Omental fat pad (tissue), 4 donors: ENCODE data around the gene PVRIG. TPM values are rescaled to one million over a fixed set of nuclear protein-coding genes. Genes with fewer than 3 reads are reported as not detected.

ENCODE experiments used
- total RNA-seq, 4 donors: library from RNA; depleted of rRNA; stranded (reverse); fragments of >200 nt; gene quantifications; one replicate each; pipeline ENCODE4 v1.1.0, GENCODE V29; 2016

Gene PVRIG
- total RNA-seq, 4 donors from 2014 or later = 0.74 to 2.2 (median 1.1) TPM; not detected in 1

Other genes starting within 250 kb of the PVRIG start
- 100 to 1,000 TPM in 1 of 4 donors, 10 to 100 TPM in 3; 70.9 to 155 (median 92.1) TPM for gene AZGP1, start 243.9 kb upstream of the PVRIG start, total RNA-seq
- 10 to 100 TPM; 21.5 to 34.5 (median 28.0) TPM for gene ZKSCAN1, start 204.4 kb upstream of the PVRIG start, total RNA-seq
- 10 to 100 TPM; 11.4 to 14.7 (median 12.4) TPM for gene ZSCAN21, start 170.2 kb upstream of the PVRIG start, total RNA-seq
- gene ZNF3, start 138.2 kb upstream of the PVRIG start, total RNA-seq = 10 to 100 TPM; 14.5 to 25.4 (median 17.9) TPM
- 10 to 100 TPM; 41.6 to 69.0 (median 50.0) TPM for gene COPS6, start 131.0 kb upstream of the PVRIG start, total RNA-seq
- gene MCM7, start 118.6 kb upstream of the PVRIG start, total RNA-seq = 10 to 100 TPM; 17.6 to 42.7 (median 28.7) TPM
- gene AP4M1, start 118.3 kb upstream of the PVRIG start, total RNA-seq = 10 to 100 TPM in 2 of 4 donors, 1 to 10 TPM in 2; 7.2 to 20.6 (median 9.8) TPM
- gene TAF6, start 100.6 kb upstream of the PVRIG start, total RNA-seq = 10 to 100 TPM; 21.0 to 37.5 (median 30.3) TPM
- gene CNPY4, start 100.3 kb upstream of the PVRIG start, total RNA-seq = 10 to 100 TPM in 2 of 4 donors, 1 to 10 TPM in 2; 5.8 to 18.6 (median 9.6) TPM
- 1 to 10 TPM; 1.3 to 2.9 (median 1.7) TPM for gene MBLAC1, start 93.0 kb upstream of the PVRIG start, total RNA-seq
- 100 to 1,000 TPM; 183 to 194 (median 184) TPM for gene LAMTOR4, start 71.0 kb upstream of the PVRIG start, total RNA-seq
- gene TRAPPC14, start 61.2 kb upstream of the PVRIG start, total RNA-seq = 10 to 100 TPM in 2 of 4 donors, 1 to 10 TPM in 2; 5.7 to 13.2 (median 10.6) TPM
- gene GAL3ST4, start 51.3 kb upstream of the PVRIG start, total RNA-seq = 1 to 10 TPM in 2 of 4 donors, under 1 TPM in 2; 0.75 to 2.2 (median 1.1) TPM
- gene GPC2, start 42.6 kb upstream of the PVRIG start, total RNA-seq = under 1 TPM in 1 of 4 donors, not detected in 3; 0.48 TPM
- 1 to 10 TPM in 1 of 4 donors, under 1 TPM in 3; 0.28 to 1.7 (median 0.85) TPM for gene STAG3, start 42.0 kb upstream of the PVRIG start, total RNA-seq
- gene SPDYE3, start 87.8 kb downstream of the PVRIG start, total RNA-seq = not detected
- 10 to 100 TPM; 25.0 to 83.5 (median 36.9) TPM for gene PILRB, start 138.2 kb downstream of the PVRIG start, total RNA-seq
- 10 to 100 TPM in 2 of 4 donors, 1 to 10 TPM in 2; 8.6 to 36.9 (median 13.4) TPM for gene PILRA, start 153.5 kb downstream of the PVRIG start, total RNA-seq
- 1 to 10 TPM; 2.8 to 5.8 (median 3.6) TPM for gene ZCWPW1, start 208.8 kb downstream of the PVRIG start, total RNA-seq
- 10 to 100 TPM; 23.6 to 49.5 (median 36.6) TPM for gene MEPCE, start 209.9 kb downstream of the PVRIG start, total RNA-seq
- gene PPP1R35, start 216.5 kb downstream of the PVRIG start, total RNA-seq = 10 to 100 TPM in 3 of 4 donors, 1 to 10 TPM in 1; 6.1 to 22.2 (median 17.7) TPM
- 1 to 10 TPM in 1 of 4 donors, under 1 TPM in 1, not detected in 2; 0.84 to 1.3 TPM for gene SPACDR, start 244.3 kb downstream of the PVRIG start, total RNA-seq